AG04449 (cell line): ENCODE measurements around the gene SOX18.

Source experiments
- CTCF ChIA-PET: fragments of 350-600 bp; formaldehyde crosslinking; extraction: SDS; loops from one replicate; lab custom pipeline; 2021; ENCODE audit warnings: antibody characterized with exemption; lab: Yijun Ruan, JAX
- POLR2A ChIA-PET: fragments of 400-600, 350-600 bp; formaldehyde crosslinking; extraction: SDS; loops from one replicate; lab custom pipeline; 2020; ENCODE audit warnings: antibody characterized with exemption, inconsistent platforms; lab: Yijun Ruan, JAX
- DNase-seq: peaks from one replicate; pipeline ENCODE4 v3.0.0-alpha.2; 2010; ENCODE audit warnings: low read depth, low spot score
- H3K4me3 ChIP-seq: 2 replicates; pipeline ENCODE4 v1.5.1; 2011; ENCODE audit warnings: low read depth, mild to moderate bottlenecking, control low read depth, low read length
- CTCF ChIP-seq: IDR thresholded peaks from one replicate; pipeline ENCODE4 v1.5.1; 2011; ENCODE audit warnings: mild to moderate bottlenecking, moderate library complexity, low read length, control low read depth, inconsistent platforms; ENCODE audit not compliant: insufficient read depth; ENCODE audit errors: missing control alignments

The SOX18 gene

GRCh38 chr20:64070244-64070993 is 21.0 kb upstream of the SOX18 start:
- ChIA-PET CTCF (interaction anchor here (0.6 to 1.4 kb wide), 6 partner anchors 7 to 532 kb away, joined by 3 to 6 read pairs (median 4); partner anchors contain the start of gene RGS19), POLR2A (no interaction called here)
- TF ChIP-seq CTCF = no peak
- DNase-seq = no peak
- no peak overlapping the region for H3K4me3 ChIP-seq

GRCh38 chr20:64069614-64070243 is 20.3 kb upstream of the SOX18 start:
- H3K4me3 ChIP-seq = no peak overlapping the region
- peak; percentile 87 for TF ChIP-seq CTCF
- CTCF ChIA-PET = interaction anchor here (0.7 to 1.8 kb wide), 9 partner anchors 8 to 532 kb away, joined by 3 to 6 read pairs (median 4); partner anchors contain the start of gene RGS19
- no peak for DNase-seq
- POLR2A ChIA-PET = interaction anchor here (1.3 kb wide), 1 partner anchor 9 kb away, joined by 7 read pairs; the partner anchor contains the start of genes OPRL1 and RGS19

GRCh38 chr20:64069209-64069613 is 19.8 kb upstream of the SOX18 start:
- ChIA-PET POLR2A (interaction anchor here (1.3 kb wide), 1 partner anchor 10 kb away, joined by 7 read pairs; the partner anchor contains the start of genes OPRL1 and RGS19), CTCF (interaction anchor here (0.7 to 2.1 kb wide), 8 partner anchors 9 to 51 kb away, joined by 3 to 6 read pairs (median 4); partner anchors contain the start of genes LKAAEAR1, OPRL1 and RGS19)
- no peak for TF ChIP-seq CTCF
- DNase-seq = no peak
- H3K4me3 ChIP-seq = no peak overlapping the region

- no peak for TF ChIP-seq CTCF
- ChIA-PET POLR2A (interaction anchor here (1.3 kb wide), 1 partner anchor 10 kb away, joined by 7 read pairs; the partner anchor contains the start of genes OPRL1 and RGS19), CTCF (interaction anchor here (0.7 to 2.1 kb wide), 8 partner anchors 9 to 30 kb away, joined by 3 to 6 read pairs (median 4); partner anchors contain the start of genes LKAAEAR1, OPRL1 and RGS19)
- no peak overlapping the region for H3K4me3 ChIP-seq
- DNase-seq = no peak
These were observed 19.2 kb upstream of the SOX18 start for GRCh38 chr20:64068386-64069208.

GRCh38 chr20:64067733-64068307 is 18.4 kb upstream of the SOX18 start:
- CTCF ChIA-PET = interaction anchor here (0.7 to 2.1 kb wide), 4 partner anchors 7 to 29 kb away, joined by 3 to 6 read pairs (median 4); partner anchors contain the start of genes LKAAEAR1, OPRL1 and RGS19

More at GRCh38 chr20:64067733-64068307, 18.4 kb upstream of the SOX18 start:
- H3K4me3 ChIP-seq = no peak overlapping the region
- no peak for DNase-seq
- no peak for TF ChIP-seq CTCF
- POLR2A ChIA-PET = no interaction called here
